Measurements from ENCODE around the gene MTHFD2. TPM values are rescaled to one million over a fixed set of nuclear protein-coding genes. Genes with fewer than 3 reads are reported as not detected.
"Not testable (repeated sequence)": the region's sequence is repeated elsewhere in the genome, so short reads cannot be mapped to it uniquely, and the experiment has no call there.

MTHFD2 gene
- total RNA-seq, 1 donor from 2014 or later: 17.8 TPM

DNA sequence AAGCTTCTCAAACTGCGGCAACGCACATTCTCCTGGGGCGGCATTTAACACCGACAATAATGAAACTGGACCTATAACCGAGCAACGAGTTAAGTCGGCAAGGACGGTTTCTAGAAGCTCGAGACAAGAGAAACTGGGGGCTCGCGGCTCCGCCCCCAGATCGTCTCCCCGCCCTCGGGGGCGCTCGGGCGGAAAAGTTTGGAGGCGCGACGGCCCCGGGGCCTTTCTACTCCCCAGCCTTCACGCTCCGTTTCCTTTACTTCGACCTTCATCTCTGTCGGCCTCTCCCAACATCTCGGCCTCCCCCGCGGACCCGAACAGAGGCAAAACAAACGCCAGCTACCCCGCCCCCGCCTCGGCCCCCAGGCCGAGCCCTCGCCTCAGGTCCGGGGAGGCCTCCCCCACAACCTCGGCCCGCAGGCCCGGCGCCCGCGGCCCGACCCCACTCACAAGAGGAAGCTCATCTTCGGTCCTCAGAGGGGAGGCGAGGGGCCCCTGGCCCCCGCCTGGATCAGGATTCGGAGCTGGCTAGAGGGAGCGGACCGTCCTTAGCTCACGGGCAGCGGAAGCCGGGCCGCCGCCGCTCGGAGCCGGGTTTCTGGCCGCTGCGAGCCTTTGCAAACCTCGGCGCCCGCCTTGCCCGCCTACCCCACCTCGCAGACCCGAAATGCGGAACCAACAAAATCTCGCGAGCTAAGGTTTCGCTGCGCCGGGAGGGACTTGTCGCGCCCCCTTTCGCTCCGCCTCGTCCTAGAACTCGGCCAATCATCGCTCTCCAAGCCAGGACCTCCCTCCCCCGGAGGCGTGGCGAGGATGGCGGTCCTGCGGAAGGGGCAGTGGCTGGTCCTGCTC, 20.0 kb upstream of the MTHFD2 start, which contains the start of gene MOB1A:
Gene MOB1A, minus strand, starts transcription at position 669 of the 852 bp plus-strand sequence. Its CDS starts 205 bp downstream, at position 464.
- peak within 1 kb of the TSS; percentile 95 for H3K27ac ChIP-seq (replicated peaks)
- no peaks in the 10 kb centered on the region for H3K36me3 ChIP-seq
- TF ChIP-seq, protein P1, sequence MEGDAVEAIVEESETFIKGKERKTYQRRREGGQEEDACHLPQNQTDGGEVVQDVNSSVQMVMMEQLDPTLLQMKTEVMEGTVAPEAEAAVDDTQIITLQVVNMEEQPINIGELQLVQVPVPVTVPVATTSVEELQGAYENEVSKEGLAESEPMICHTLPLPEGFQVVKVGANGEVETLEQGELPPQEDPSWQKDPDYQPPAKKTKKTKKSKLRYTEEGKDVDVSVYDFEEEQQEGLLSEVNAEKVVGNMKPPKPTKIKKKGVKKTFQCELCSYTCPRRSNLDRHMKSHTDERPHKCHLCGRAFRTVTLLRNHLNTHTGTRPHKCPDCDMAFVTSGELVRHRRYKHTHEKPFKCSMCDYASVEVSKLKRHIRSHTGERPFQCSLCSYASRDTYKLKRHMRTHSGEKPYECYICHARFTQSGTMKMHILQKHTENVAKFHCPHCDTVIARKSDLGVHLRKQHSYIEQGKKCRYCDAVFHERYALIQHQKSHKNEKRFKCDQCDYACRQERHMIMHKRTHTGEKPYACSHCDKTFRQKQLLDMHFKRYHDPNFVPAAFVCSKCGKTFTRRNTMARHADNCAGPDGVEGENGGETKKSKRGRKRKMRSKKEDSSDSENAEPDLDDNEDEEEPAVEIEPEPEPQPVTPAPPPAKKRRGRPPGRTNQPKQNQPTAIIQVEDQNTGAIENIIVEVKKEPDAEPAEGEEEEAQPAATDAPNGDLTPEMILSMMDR (IDR thresholded peaks at IDR 0.05; ENCODE audit: borderline replicate concordance): no peak
- peak; percentile 98 for DNase-seq
- peaks cover 49% of the 10 kb centered on the region for H3K4me1 ChIP-seq
- H3K4me3 ChIP-seq: peak within 1 kb of the TSS; percentile 91
- intact Hi-C loops (cut with micrococcal nuclease): no loop called here
- H3K9me3 ChIP-seq (replicated peaks): no peaks in the 10 kb centered on the region
- no peaks in the 10 kb centered on the region for H3K27me3 ChIP-seq (ENCODE audit: low read depth)

DNA sequence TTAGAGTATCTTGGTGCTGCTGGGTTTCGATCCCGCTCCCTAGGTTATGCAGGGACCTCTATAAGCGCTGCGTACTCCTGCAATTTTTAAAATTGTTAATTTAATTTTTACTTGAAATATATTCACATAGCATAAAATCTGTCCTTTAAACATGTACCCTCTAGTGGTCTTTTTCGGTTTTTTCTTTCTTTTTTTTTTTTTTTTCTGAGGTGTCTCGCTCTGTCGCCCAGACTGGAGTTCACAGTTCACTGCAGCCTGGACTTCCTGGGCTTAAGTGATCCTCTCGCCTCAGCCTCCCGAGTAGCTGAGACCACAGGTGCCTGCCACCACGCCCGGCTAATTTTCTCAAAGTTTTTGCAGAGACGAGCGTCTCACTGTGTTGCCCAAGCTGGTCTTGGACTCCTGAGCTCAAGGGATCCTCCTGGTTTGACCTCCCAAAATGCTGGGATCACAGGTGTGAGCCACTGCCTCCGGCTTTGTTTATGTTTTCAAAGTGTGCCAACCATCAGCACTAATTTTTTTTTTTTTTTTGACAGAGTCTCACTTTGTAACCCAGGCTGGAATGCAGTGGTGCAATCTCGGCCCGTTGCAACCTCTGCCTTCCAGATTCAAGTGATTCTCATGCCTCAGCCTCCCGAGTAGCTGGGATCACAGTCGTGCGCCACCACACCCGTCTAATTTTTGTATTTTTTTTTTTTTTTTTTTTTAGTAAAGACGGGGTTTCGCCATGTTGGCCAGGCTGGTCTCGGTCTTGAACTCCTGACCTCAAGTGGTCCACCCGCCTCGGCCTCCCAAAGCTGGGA, 19.2 kb upstream of the MTHFD2 start:
- Histone ChIP-seq H3K4me3 (peak overlapping the region; percentile 91), H3K27ac (replicated peaks) (peak overlapping the region; percentile 95), H3K4me1 (peaks cover 46% of the 10 kb centered on the region), H3K27me3 (ENCODE audit: low read depth) (no peaks in the 10 kb centered on the region), H3K36me3 (no peaks in the 10 kb centered on the region), H3K9me3 (replicated peaks) (no peaks in the 10 kb centered on the region)
- DNase-seq: no peak
- TF ChIP-seq, protein P1 (IDR thresholded peaks at IDR 0.05; ENCODE audit: borderline replicate concordance): peak; percentile 48
- intact Hi-C loops (cut with micrococcal nuclease): no loop called here

DNA sequence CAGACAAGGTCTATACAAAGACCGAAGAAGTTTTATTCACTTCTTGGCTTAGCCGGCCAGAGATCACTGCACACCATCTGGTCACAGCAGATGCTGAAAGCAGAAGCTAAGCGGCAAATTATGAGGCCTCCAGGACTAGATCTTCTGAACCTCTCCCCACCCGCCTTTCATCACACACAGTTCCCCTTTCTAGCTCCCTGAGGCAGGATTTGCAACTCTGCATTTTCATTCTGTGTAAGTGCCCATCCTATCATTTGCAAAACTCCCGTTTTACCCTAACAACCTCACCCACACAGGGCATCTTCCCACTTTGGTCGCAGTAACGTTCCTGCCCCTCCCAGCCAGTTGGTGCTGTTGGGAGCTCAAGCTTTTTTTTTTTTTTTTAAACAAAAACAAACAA, 16.7 kb upstream of the MTHFD2 start:
- intact Hi-C loops (cut with micrococcal nuclease): no loop called here
- H3K27me3 ChIP-seq (ENCODE audit: low read depth): no peaks in the 10 kb centered on the region
- peak overlapping the region; percentile 38 for H3K27ac ChIP-seq (replicated peaks)
- TF ChIP-seq, protein P1 (IDR thresholded peaks at IDR 0.05; ENCODE audit: borderline replicate concordance): no peak
- no peaks in the 10 kb centered on the region for H3K9me3 ChIP-seq (replicated peaks)
- no peaks in the 10 kb centered on the region for H3K36me3 ChIP-seq
- no peak for DNase-seq
- peaks cover 24% of the 10 kb centered on the region for H3K4me1 ChIP-seq
- H3K4me3 ChIP-seq: no peak overlapping the region

DNA sequence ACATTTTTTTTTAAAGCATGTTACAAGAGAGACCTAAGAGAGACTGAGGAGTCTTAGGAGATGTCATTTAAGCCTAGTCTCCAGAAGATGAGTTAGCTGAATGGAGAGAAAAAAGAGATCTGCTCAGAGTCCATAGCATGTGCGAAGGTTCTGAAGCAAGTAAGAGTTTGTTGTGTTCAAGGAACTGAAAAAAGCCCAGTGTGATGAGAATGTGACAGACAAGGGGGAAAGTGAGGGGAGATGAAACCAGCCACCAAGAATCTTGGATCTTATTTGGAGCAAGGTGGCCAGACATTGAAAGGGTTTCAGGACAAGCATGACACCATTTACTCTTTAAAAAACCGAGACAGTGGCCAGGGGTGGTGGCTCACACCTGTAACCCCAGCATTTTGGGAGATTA, 14.5 kb upstream of the MTHFD2 start:
- H3K36me3 ChIP-seq: no peaks in the 10 kb centered on the region
- no peaks in the 10 kb centered on the region for H3K9me3 ChIP-seq (replicated peaks)
- TF ChIP-seq, protein P1 (IDR thresholded peaks at IDR 0.05; ENCODE audit: borderline replicate concordance): no peak
- H3K27ac ChIP-seq (replicated peaks): no peak overlapping the region
- H3K4me1 ChIP-seq: peaks cover 9% of the 10 kb centered on the region
- no peak for DNase-seq
- no peaks in the 10 kb centered on the region for H3K27me3 ChIP-seq (ENCODE audit: low read depth)
- intact Hi-C loops (cut with micrococcal nuclease): no loop called here
- H3K4me3 ChIP-seq: no peak overlapping the region

DNA sequence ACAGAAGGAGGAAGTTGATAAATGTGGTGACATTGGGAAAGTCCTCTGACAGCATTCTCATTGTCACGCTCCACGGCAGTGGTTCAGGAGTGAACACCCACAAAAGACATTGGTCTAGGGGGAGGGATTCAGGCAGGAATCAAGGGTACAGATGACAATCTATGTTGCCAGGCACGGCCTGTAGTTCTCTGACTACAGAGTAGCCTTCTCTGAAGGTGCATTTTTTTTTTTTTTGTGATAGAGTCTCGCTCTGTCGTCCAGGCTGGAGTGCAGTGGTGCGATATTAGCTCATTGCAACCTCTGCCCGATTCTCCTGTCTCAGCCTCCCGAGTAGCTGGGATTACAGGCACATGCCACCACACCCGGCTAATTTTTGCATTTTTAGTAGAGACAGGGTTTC, 12.4 kb upstream of the MTHFD2 start:
- Histone ChIP-seq H3K4me1 (peaks cover 4% of the 10 kb centered on the region), H3K4me3 (no peak overlapping the region), H3K27me3 (ENCODE audit: low read depth) (no peaks in the 10 kb centered on the region), H3K27ac (replicated peaks) (peak overlapping the region; percentile 48), H3K9me3 (replicated peaks) (no peaks in the 10 kb centered on the region), H3K36me3 (no peaks in the 10 kb centered on the region)
- TF ChIP-seq, protein P1 (IDR thresholded peaks at IDR 0.05; ENCODE audit: borderline replicate concordance): no peak
- DNase-seq: no peak
- intact Hi-C loops (cut with micrococcal nuclease): no loop called here

DNA sequence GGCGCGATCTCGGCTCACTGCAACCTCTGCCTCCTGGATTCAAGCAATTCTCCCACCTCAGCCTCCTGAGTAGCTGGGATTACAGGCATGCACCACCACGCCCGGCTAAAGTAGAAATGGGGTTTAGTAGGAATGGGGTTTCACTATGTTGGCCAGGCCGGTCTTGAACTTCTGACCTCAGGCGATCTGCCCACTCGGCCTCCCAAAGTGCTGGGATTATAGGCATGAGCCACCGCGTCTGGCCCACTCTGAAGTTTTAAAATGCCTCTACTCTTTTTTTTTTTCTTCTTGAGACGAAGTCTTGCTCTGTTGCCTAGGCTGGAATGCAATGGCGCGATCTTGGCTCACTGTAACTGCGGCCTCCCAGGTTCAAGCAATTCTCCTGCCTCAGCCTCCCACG, 11.7 kb upstream of the MTHFD2 start:
- DNase-seq; H3K36me3 ChIP-seq; H3K4me1 ChIP-seq; H3K4me3 ChIP-seq; intact Hi-C loops (cut with micrococcal nuclease); H3K27ac ChIP-seq (replicated peaks); H3K9me3 ChIP-seq (replicated peaks); H3K27me3 ChIP-seq (ENCODE audit: low read depth): not testable (repeated sequence)
